PC-3 (cell line): ENCODE results near the gene CBL. TPM values are rescaled to one million over a fixed set of nuclear protein-coding genes. Genes with fewer than 3 reads are reported as not detected.

ENCODE experiments used
- ATAC-seq: fragments of 200-7000 bp; cut with Tn5 transposase; 2 replicates; pipeline ENCODE4 v1.9.1; 2020; ENCODE audit warnings: mild to moderate bottlenecking, moderate library complexity
- BruUV-seq: library from RNA; stranded (reverse); fragments of 400-500 nt; replicated peaks from 2 replicates; lab custom pipeline; 2021; lab: Mats Ljungman, UMichigan
- CTCF ChIA-PET: fragments of 300-600 bp; sonication (Branson Sonifier 250); formaldehyde crosslinking; loops from one replicate; lab custom pipeline; 2022; ENCODE audit warnings: antibody characterized with exemption; lab: Charles Lee
- POLR2A ChIA-PET: fragments of 300-600 bp; sonication (Branson Sonifier 250); formaldehyde crosslinking; loops from one replicate; lab custom pipeline; 2022; ENCODE audit warnings: antibody characterized with exemption; ENCODE audit not compliant: unreplicated experiment; lab: Charles Lee
- DNase-seq: peaks from one replicate; pipeline ENCODE4 v3.0.0-alpha.2; 2015
- H2AFZ ChIP-seq: fragments of 300-600 bp; sonication (generic); 2 replicates; pipeline ENCODE4 v1.6.0; 2016; ENCODE audit warnings: antibody characterized with exemption, low read length
- H3F3A ChIP-seq: fragments of 300-600 bp; sonication (generic); one replicate; pipeline ENCODE4 v1.6.0; 2017; ENCODE audit warnings: antibody characterized with exemption, low read length, control low read depth, mild to moderate bottlenecking; ENCODE audit not compliant: unreplicated experiment
- H3K27ac ChIP-seq: fragments of 300-600 bp; sonication (generic); 2 replicates; pipeline ENCODE4 v1.5.1; 2016; ENCODE audit warnings: mild to moderate bottlenecking, low read length
- H3K27me3 ChIP-seq: fragments of 300-600 bp; sonication (generic); 2 replicates; pipeline ENCODE4 v1.6.1; 2016; ENCODE audit warnings: low read length, mixed read lengths
- H3K36me3 ChIP-seq: fragments of 300-600 bp; sonication (generic); 2 replicates; pipeline ENCODE4 v1.6.1; 2016; ENCODE audit warnings: low read depth, mixed run types, low read length, mixed read lengths
- H3K4me1 ChIP-seq: fragments of 300-600 bp; sonication (generic); 2 replicates; pipeline ENCODE4 v1.5.1; 2016; ENCODE audit warnings: low read length; ENCODE audit not compliant: insufficient read depth
- H3K4me2 ChIP-seq: fragments of 300-600 bp; sonication (generic); 2 replicates; pipeline ENCODE4 v1.6.0; 2016; ENCODE audit warnings: low read length
- H3K4me3 ChIP-seq: fragments of 300-600 bp; sonication (generic); 2 replicates; pipeline ENCODE4 v1.5.1; 2016; ENCODE audit warnings: mild to moderate bottlenecking, low read length, mixed read lengths
- H3K79me2 ChIP-seq: fragments of 300-600 bp; sonication (generic); 2 replicates; pipeline ENCODE4 v1.6.1; 2017; ENCODE audit warnings: low read length, mixed read lengths
- H3K9ac ChIP-seq: fragments of 300-600 bp; sonication (generic); 2 replicates; pipeline ENCODE4 v1.6.0; 2016; ENCODE audit warnings: mild to moderate bottlenecking, low read length
- H3K9me2 ChIP-seq: fragments of 300-600 bp; sonication (generic); replicated peaks from 2 replicates; pipeline ENCODE4 v1.6.1; 2016; ENCODE audit warnings: mixed run types, low read length, mixed read lengths
- H3K9me3 ChIP-seq: fragments of 300-600 bp; sonication (generic); 2 replicates; pipeline ENCODE4 v1.6.1; 2016; ENCODE audit warnings: low read length, mixed read lengths
- H4K20me1 ChIP-seq: fragments of 300-600 bp; sonication (generic); 2 replicates; pipeline ENCODE4 v1.6.1; 2016; ENCODE audit warnings: low read length, mixed read lengths
- CTCF ChIP-seq: fragments of 300-600 bp; sonication (generic); conservative IDR thresholded peaks from 2 replicates; pipeline ENCODE4 v1.5.1; 2017; ENCODE audit warnings: antibody characterized with exemption, low read depth, mild to moderate bottlenecking, low read length
- EZH2 ChIP-seq: fragments of 300-600 bp; sonication (generic); IDR thresholded peaks from one replicate; pipeline ENCODE4 v1.6.1; 2017; ENCODE audit warnings: antibody characterized with exemption, mild to moderate bottlenecking, low read length; ENCODE audit not compliant: unreplicated experiment
- EZH2phosphoT487 ChIP-seq: fragments of 300-600 bp; sonication (generic); IDR thresholded peaks from 2 replicates; pipeline ENCODE4 v1.6.1; 2018; ENCODE audit warnings: mild to moderate bottlenecking, antibody characterized with exemption, low read length, borderline replicate concordance
- intact Hi-C: fragments of 100-400 bp; cut with micrococcal nuclease; formaldehyde crosslinking; loops from 2 replicates; pipeline ENCODE4 v1.9.0; 2023
- total RNA-seq: library from RNA; depleted of rRNA; stranded (reverse); fragments of >200 nt; gene quantifications from 2 replicates; pipeline ENCODE4 v1.2.3, GENCODE V29; 2014

CBL gene
- total RNA-seq, 1 experiment from 2014 or later = 11.4 TPM

GRCh38 chr11:119179342-119179741 is 26.8 kb upstream of the CBL start:
- TF ChIP-seq EZH2phosphoT487 = no peak
- TF ChIP-seq CTCF = no peak
- no peak for TF ChIP-seq EZH2
- no peaks in the 10 kb centered on the region for H3K36me3 ChIP-seq
- H4K20me1 ChIP-seq = no peaks in the 10 kb centered on the region
- intact Hi-C loops = no loop called here
- H3F3A ChIP-seq = no peaks in the 10 kb centered on the region
- no TSS peak for BruUV-seq
- no peaks in the 10 kb centered on the region for H3K79me2 ChIP-seq
- no peak overlapping the region for H3K27ac ChIP-seq
- H3K9me2 ChIP-seq = no peaks in the 10 kb centered on the region
- H2AFZ ChIP-seq = no peak overlapping the region
- H3K4me2 ChIP-seq = no peak overlapping the region
- DNase-seq (no peak), ATAC-seq (no peak)
- CTCF ChIA-PET = no interaction called here
- H3K27me3 ChIP-seq = no peaks in the 10 kb centered on the region
- peaks cover 11% of the 10 kb centered on the region for H3K4me1 ChIP-seq
- POLR2A ChIA-PET = no interaction called here
- no peak overlapping the region for H3K4me3 ChIP-seq
- no peaks in the 10 kb centered on the region for H3K9me3 ChIP-seq
- no peak overlapping the region for H3K9ac ChIP-seq

GRCh38 chr11:119179983-119180382 is 26.2 kb upstream of the CBL start:
- Histone ChIP-seq H2AFZ (no peak overlapping the region), H3K9ac (no peak overlapping the region), H3K4me2 (no peak overlapping the region), H3K9me2 (no peaks in the 10 kb centered on the region), H3K9me3 (no peaks in the 10 kb centered on the region), H3F3A (no peaks in the 10 kb centered on the region), H4K20me1 (no peaks in the 10 kb centered on the region), H3K27me3 (no peaks in the 10 kb centered on the region), H3K27ac (no peak overlapping the region), H3K4me1 (peaks cover 8% of the 10 kb centered on the region), H3K36me3 (no peaks in the 10 kb centered on the region), H3K79me2 (no peaks in the 10 kb centered on the region), H3K4me3 (no peak overlapping the region)
- ChIA-PET POLR2A (no interaction called here), CTCF (no interaction called here)
- intact Hi-C loops = no loop called here
- TF ChIP-seq EZH2phosphoT487 (no peak), EZH2 (no peak), CTCF (no peak)
- BruUV-seq = no TSS peak
- DNase-seq (no peak), ATAC-seq (no peak)

GRCh38 chr11:119180729-119181676 is 25.1 kb upstream of the CBL start:
- intact Hi-C loops = no loop called here
- DNase-seq (no peak), ATAC-seq (no peak)
- no peaks in the 10 kb centered on the region for H3K9me3 ChIP-seq
- TF ChIP-seq EZH2 (no peak), EZH2phosphoT487 (no peak), CTCF (no peak)
- H3K36me3 ChIP-seq = no peaks in the 10 kb centered on the region
- H2AFZ ChIP-seq = no peak overlapping the region
- H3K4me1 ChIP-seq = no peaks in the 10 kb centered on the region
- POLR2A ChIA-PET = no interaction called here
- no peaks in the 10 kb centered on the region for H4K20me1 ChIP-seq
- H3F3A ChIP-seq = no peaks in the 10 kb centered on the region
- H3K4me3 ChIP-seq = no peak overlapping the region
- no peaks in the 10 kb centered on the region for H3K27me3 ChIP-seq
- BruUV-seq = no TSS peak
- CTCF ChIA-PET = no interaction called here
- H3K9ac ChIP-seq = no peak overlapping the region
- no peaks in the 10 kb centered on the region for H3K9me2 ChIP-seq
- H3K4me2 ChIP-seq = no peak overlapping the region
- no peaks in the 10 kb centered on the region for H3K79me2 ChIP-seq
- H3K27ac ChIP-seq = no peak overlapping the region
